Esophagus muscularis mucosa (tissue), 4 donors: ENCODE measurements around the gene AP4S1. TPM values are rescaled to one million over a fixed set of nuclear protein-coding genes. Genes with fewer than 3 reads are reported as not detected.
"Not testable (repeated sequence)": the region's sequence is repeated elsewhere in the genome, so short reads cannot be mapped to it uniquely, and the experiment has no call there.

Source experiments
- DNase-seq: peaks from one replicate; pipeline ENCODE4 v3.0.0-alpha.2; 2017; ENCODE audit errors: extremely low spot score
- H3K27ac ChIP-seq, 4 donors: fragments of 200-600 bp; sonication (generic); replicated peaks in 1 of 4; 1 replicate in 3 of 4; 2 replicates in 1 of 4; pipeline ENCODE4 v1.5.1; 2016 to 2019; ENCODE audit warnings: mild to moderate bottlenecking in 1 of 4
- H3K27me3 ChIP-seq, 4 donors: fragments of 200-600 bp; sonication (generic); one replicate each; pipeline versions ENCODE4 v1.5.1 to v1.6.0; 2016 to 2019
- H3K36me3 ChIP-seq, 4 donors: fragments of 200-600 bp; sonication (generic); one replicate each; pipeline ENCODE4 v1.5.1; 2016 to 2019
- H3K4me1 ChIP-seq, 4 donors: fragments of 200-600 bp; sonication (generic); one replicate each; pipeline ENCODE4 v1.5.1; 2016 to 2019
- H3K4me3 ChIP-seq, 4 donors: fragments of 200-600 bp; sonication (generic); 1 replicate in 2 of 4; 2 replicates in 2 of 4; pipeline ENCODE4 v1.5.1; 2016 to 2019; ENCODE audit warnings: mild to moderate bottlenecking in 4 of 4, moderate library complexity in 1 of 4
- H3K9me3 ChIP-seq, 4 donors: fragments of 200-600 bp; sonication (generic); 1 replicate in 3 of 4; 2 replicates in 1 of 4; pipeline ENCODE4 v1.5.1; 2016 to 2019
- EP300 ChIP-seq: sonication (generic); formaldehyde crosslinking; IDR thresholded peaks from one replicate; pipeline ENCODE4 v1.6.1; 2017; ENCODE audit warnings: antibody characterized with exemption
- POLR2A ChIP-seq: fragments of 450-650 bp; IDR thresholded peaks from one replicate; pipeline ENCODE4 v1.6.1; 2017; ENCODE audit warnings: antibody characterized with exemption, moderate library complexity, mild to moderate bottlenecking, low read depth
- POLR2AphosphoS5 ChIP-seq, 2 donors: sonication (generic); formaldehyde crosslinking; IDR thresholded peaks; one replicate each; pipeline ENCODE4 v1.6.1; 2017; ENCODE audit warnings: antibody characterized with exemption in 2 of 2
- WGBS: methylation state at CpG from one replicate; pipeline ENCODE4 v1.1.5; 2018; 5-methylcytosine and 5-hydroxymethylcytosine counted together
- intact Hi-C: fragments of 100-400 bp; cut with DNase I; formaldehyde crosslinking; loops from one replicate; pipeline ENCODE4 v1.15.1; 2023
- total RNA-seq, 4 donors: library from RNA; depleted of rRNA; stranded (reverse); fragments of >200 nt; gene quantifications; one replicate each; pipeline versions ENCODE4 v1.1.0 to v1.2.1, GENCODE V29; 2016
- TF ChIP-seq, protein P1 (sequence below), 3 experiments: fragments of 200-600 bp in 2 of 3; fragments of 450-650 bp in 1 of 3; sonication (generic) in 2 of 3; IDR thresholded peaks; one replicate each; pipeline ENCODE4 v1.5.1; 2017 to 2019; ENCODE audit warnings: antibody characterized with exemption in 3 of 3, mild to moderate bottlenecking in 2 of 3, moderate library complexity in 1 of 3

The AP4S1 gene
- total RNA-seq, 4 donors from 2014 or later = 5.0 to 12.3 (median 9.3) TPM

GRCh38 chr14:31052905-31053586, 27.6 kb downstream of the AP4S1 start:
- intact Hi-C loops, H3K36me3 ChIP-seq, H3K4me3 ChIP-seq, H3K27me3 ChIP-seq, H3K9me3 ChIP-seq: not testable (repeated sequence)
- Histone ChIP-seq H3K27ac (peak overlapping the region; percentile 33 to 68 (median 48)), H3K4me1 (peaks cover 7 to 37% (median 27%) of the 10 kb centered on the region in 4 donors)
- DNase-seq = peak; percentile 95
- peak; percentile 47 to 48 for TF ChIP-seq POLR2AphosphoS5 (IDR thresholded peaks at IDR 0.05)
- 46% methylated on average over 9 of the region's 9 CpGs for WGBS

- Histone ChIP-seq H3K4me3 (no peak overlapping the region), H3K4me1 (peaks cover 4 to 40% (median 29%) of the 10 kb centered on the region in 4 donors), H3K27ac (no peak overlapping the region), H3K36me3 (no peaks in the 10 kb centered on the region), H3K9me3 (no peaks in the 10 kb centered on the region), H3K27me3 (no peaks in the 10 kb centered on the region)
- DNase-seq = no peak
- 100% methylated on average over 1 of the region's 1 CpG for WGBS
- intact Hi-C loops = no loop called here
- TF ChIP-seq POLR2A = no peak
- no peak for TF ChIP-seq POLR2AphosphoS5 (IDR thresholded peaks at IDR 0.05)
- TF ChIP-seq, protein P1, sequence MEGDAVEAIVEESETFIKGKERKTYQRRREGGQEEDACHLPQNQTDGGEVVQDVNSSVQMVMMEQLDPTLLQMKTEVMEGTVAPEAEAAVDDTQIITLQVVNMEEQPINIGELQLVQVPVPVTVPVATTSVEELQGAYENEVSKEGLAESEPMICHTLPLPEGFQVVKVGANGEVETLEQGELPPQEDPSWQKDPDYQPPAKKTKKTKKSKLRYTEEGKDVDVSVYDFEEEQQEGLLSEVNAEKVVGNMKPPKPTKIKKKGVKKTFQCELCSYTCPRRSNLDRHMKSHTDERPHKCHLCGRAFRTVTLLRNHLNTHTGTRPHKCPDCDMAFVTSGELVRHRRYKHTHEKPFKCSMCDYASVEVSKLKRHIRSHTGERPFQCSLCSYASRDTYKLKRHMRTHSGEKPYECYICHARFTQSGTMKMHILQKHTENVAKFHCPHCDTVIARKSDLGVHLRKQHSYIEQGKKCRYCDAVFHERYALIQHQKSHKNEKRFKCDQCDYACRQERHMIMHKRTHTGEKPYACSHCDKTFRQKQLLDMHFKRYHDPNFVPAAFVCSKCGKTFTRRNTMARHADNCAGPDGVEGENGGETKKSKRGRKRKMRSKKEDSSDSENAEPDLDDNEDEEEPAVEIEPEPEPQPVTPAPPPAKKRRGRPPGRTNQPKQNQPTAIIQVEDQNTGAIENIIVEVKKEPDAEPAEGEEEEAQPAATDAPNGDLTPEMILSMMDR (IDR thresholded peaks at IDR 0.05) = no peak
- no peak for TF ChIP-seq EP300
Observed at GRCh38 chr14:31057035-31057434, 31.6 kb downstream of the AP4S1 start.

GRCh38 chr14:31057701-31058364, 32.4 kb downstream of the AP4S1 start:
- peaks cover 4 to 40% (median 29%) of the 10 kb centered on the region in 4 donors for H3K4me1 ChIP-seq
- DNase-seq = no peak
- intact Hi-C loops = no loop called here
- no peaks in the 10 kb centered on the region for H3K9me3 ChIP-seq
- H3K36me3 ChIP-seq = no peaks in the 10 kb centered on the region
- no peak overlapping the region for H3K4me3 ChIP-seq
- 96% methylated on average over 12 of the region's 12 CpGs for WGBS
- no peaks in the 10 kb centered on the region for H3K27me3 ChIP-seq
- H3K27ac ChIP-seq = no peak overlapping the region
- TF ChIP-seq POLR2AphosphoS5 (IDR thresholded peaks at IDR 0.05) (no peak), EP300 (no peak), POLR2A (no peak)
- TF ChIP-seq, protein P1 (IDR thresholded peaks at IDR 0.05) = no peak

DNA sequence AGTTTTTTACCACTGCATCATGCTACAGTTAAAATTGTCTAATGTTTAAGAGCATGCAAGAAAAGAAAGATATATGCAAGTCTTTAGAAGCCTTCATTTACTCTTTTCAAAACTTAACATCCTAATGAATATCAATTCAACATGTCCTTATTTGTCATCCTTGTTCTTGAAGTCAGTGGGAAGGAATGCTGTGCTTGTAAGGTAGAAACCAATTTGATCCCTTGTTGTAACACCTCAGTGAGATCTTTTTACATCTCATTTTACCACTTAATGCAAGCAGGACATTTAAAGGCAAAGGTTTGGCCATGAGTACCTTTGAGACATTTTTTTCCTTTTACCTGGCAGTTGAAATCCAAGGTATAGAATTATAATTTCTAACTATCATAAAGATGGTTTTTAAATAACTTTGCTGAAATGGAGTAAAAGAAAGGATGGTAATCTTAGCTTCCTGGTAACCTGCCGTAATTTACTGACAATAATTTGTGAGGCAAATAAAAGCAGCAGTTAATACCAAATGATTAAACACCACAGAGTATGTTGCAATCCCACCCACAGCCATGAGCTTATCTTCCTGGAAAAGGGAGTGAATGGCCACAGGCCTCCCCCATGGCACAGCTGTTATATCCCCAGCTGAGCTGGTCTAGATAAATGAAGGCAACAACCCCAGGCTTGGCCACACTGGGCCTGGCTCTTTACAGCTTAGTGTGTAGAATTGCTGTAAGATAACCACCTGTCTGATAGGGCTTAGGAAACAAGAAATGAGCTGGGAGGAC, 33.9 kb downstream of the AP4S1 start:
- Histone ChIP-seq H3K36me3 (no peaks in the 10 kb centered on the region), H3K9me3 (no peaks in the 10 kb centered on the region), H3K4me3 (no peak overlapping the region), H3K27me3 (no peaks in the 10 kb centered on the region), H3K4me1 (peaks cover 0 to 30% (median 17%) of the 10 kb centered on the region in 4 donors), H3K27ac (no peak overlapping the region)
- TF ChIP-seq, protein P1 (IDR thresholded peaks at IDR 0.05) = no peak
- TF ChIP-seq POLR2A = no peak
- TF ChIP-seq POLR2AphosphoS5 (IDR thresholded peaks at IDR 0.05) = no peak
- no peak for TF ChIP-seq EP300
- WGBS = 65% methylated on average over 1 of the region's 1 CpG
- intact Hi-C loops = no loop called here
- no peak for DNase-seq

DNA sequence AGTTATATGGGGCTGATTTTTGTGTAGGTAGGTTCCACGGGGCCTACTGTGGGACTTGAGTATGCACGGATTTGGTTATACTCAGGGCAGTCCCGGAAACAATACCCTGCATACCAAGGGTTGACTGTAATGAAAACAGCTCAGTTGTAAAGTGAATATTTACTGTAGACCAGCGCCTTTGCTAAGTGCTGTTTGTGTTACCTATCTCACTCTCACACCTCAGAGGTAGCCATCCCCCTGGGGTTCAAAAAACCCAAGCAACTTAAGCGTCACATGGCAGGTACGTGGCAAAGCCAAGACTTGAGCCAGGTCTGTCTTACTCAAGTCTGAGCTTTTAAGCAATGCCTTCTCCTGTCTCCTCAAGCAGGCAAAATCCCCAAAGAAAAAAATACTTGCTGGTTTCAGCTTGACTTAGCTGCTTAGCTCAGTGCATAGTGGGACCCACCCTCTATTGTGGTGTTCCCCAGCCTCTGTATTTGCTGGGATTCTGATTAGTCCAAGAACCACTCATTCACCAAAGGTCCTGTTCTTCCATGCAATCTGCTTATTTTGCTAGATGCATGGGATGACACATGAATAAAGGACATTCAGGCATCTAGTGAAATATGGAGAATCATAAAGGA, 34.9 kb downstream of the AP4S1 start:
- TF ChIP-seq POLR2A = no peak
- TF ChIP-seq, protein P1 (IDR thresholded peaks at IDR 0.05) = no peak
- no peak for TF ChIP-seq EP300
- TF ChIP-seq POLR2AphosphoS5 (IDR thresholded peaks at IDR 0.05) = no peak
- no peaks in the 10 kb centered on the region for H3K27me3 ChIP-seq
- no peaks in the 10 kb centered on the region for H3K9me3 ChIP-seq
- no peak overlapping the region for H3K4me3 ChIP-seq
- WGBS = 86% methylated on average over 6 of the region's 6 CpGs
- intact Hi-C loops = no loop called here
- H3K4me1 ChIP-seq = peaks cover 0 to 26% (median 9%) of the 10 kb centered on the region in 4 donors
- no peak overlapping the region for H3K27ac ChIP-seq
- DNase-seq = no peak
- no peaks in the 10 kb centered on the region for H3K36me3 ChIP-seq

DNA sequence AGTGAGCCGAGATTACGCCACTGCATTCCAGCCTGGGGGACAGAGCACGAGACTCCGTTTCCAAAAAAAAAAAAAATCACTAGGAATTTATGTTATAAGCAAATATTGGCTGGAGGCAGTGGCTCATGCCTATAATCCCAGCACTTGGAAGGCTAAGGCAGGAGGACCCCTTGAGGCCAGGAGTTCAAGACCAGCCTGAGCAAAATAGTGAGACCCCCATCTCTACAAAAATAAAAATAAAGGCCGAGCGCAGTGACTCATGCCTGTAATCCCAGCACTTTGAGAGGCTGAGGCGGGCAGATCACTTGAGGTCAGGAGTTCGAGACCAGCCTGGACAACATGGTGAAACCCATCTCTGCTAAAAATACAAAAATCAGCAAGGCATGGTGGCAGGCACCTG, 37.5 kb downstream of the AP4S1 start:
- H3K4me3 ChIP-seq, H3K27me3 ChIP-seq, H3K36me3 ChIP-seq, DNase-seq, H3K27ac ChIP-seq, intact Hi-C loops, H3K9me3 ChIP-seq: not testable (repeated sequence)
- 92% methylated on average over 8 of the region's 8 CpGs for WGBS
- H3K4me1 ChIP-seq = peaks cover 0 to 15% (median 8%) of the 10 kb centered on the region in 4 donors
